22Rv1 (cell line): ENCODE results near the gene MCMBP.

Experiments used
- H3K27ac ChIP-seq: fragments of 450-650 bp; 2 replicates; pipeline ENCODE4 v1.5.1; 2017
- ZFX ChIP-seq: fragments of 450-650 bp; IDR thresholded peaks from 2 replicates; pipeline ENCODE4 v1.6.1; 2017; ENCODE audit warnings: antibody characterized with exemption, borderline replicate concordance
- TF ChIP-seq, protein P1 (sequence below): fragments of 450-650 bp; IDR thresholded peaks from 2 replicates; pipeline ENCODE4 v1.5.1; 2017; ENCODE audit warnings: mild to moderate bottlenecking

Gene MCMBP

GRCh38 chr10:119858063-119858462 is 14.6 kb downstream of the MCMBP start:
- TF ChIP-seq ZFX, result no peak
- TF ChIP-seq, protein P1, sequence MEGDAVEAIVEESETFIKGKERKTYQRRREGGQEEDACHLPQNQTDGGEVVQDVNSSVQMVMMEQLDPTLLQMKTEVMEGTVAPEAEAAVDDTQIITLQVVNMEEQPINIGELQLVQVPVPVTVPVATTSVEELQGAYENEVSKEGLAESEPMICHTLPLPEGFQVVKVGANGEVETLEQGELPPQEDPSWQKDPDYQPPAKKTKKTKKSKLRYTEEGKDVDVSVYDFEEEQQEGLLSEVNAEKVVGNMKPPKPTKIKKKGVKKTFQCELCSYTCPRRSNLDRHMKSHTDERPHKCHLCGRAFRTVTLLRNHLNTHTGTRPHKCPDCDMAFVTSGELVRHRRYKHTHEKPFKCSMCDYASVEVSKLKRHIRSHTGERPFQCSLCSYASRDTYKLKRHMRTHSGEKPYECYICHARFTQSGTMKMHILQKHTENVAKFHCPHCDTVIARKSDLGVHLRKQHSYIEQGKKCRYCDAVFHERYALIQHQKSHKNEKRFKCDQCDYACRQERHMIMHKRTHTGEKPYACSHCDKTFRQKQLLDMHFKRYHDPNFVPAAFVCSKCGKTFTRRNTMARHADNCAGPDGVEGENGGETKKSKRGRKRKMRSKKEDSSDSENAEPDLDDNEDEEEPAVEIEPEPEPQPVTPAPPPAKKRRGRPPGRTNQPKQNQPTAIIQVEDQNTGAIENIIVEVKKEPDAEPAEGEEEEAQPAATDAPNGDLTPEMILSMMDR, result no peak
- no peak overlapping the region for H3K27ac ChIP-seq

- no peak for TF ChIP-seq ZFX
These were observed 19.1 kb downstream of the MCMBP start for GRCh38 chr10:119853574-119853973.

DNA sequence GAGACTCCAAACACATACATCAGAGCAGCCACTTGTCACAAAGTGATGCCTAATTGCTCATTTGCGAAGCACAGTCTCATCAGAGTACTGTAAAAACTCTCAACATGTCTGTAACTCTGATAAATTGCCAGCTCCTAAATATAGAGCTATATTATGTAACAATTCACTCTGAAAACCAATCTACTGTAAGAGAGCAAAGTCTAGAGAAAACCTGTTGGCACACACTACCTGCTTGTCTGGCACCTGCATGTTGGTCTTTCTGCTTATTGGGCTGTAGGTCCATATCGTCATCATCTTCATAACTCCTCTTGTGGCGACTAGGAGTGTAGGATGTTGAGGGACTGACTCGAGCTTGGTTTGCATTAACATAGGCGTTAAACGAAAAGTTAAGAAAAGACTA is 19.8 kb downstream of the MCMBP start:
- no peak overlapping the region for H3K27ac ChIP-seq
- TF ChIP-seq ZFX, result no peak
- TF ChIP-seq, protein P1, result no peak

More at GRCh38 chr10:119853574-119853973, 19.1 kb downstream of the MCMBP start:
- H3K27ac ChIP-seq, result no peak overlapping the region

GRCh38 chr10:119852277-119852676 is 20.4 kb downstream of the MCMBP start:
- H3K27ac ChIP-seq, result no peak overlapping the region
- TF ChIP-seq, protein P1, result no peak
- no peak for TF ChIP-seq ZFX

DNA sequence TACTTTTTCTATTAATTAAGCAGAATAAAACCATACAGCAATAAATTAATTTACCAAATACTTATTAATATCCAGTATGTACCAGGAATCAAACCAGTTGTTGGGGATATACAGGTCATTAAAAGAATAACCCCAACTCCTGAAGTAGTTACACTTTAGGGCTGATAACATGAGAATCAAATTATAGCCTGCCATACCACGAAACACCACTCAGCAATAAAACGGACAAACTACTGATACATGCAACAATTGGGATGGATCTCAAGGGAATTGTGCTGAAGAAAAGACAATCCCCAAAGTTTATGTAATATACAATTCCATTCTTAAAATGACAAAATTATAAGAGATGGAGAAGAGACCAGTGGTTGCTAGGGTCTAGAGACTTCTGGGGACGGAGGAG is 22.7 kb downstream of the MCMBP start:
- no peak for TF ChIP-seq ZFX
- TF ChIP-seq, protein P1, result no peak

GRCh38 chr10:119849031-119849789 is 23.4 kb downstream of the MCMBP start:
- no peak overlapping the region for H3K27ac ChIP-seq
- TF ChIP-seq, protein P1, result no peak
- no peak for TF ChIP-seq ZFX

More for the DNA sequence above, 22.7 kb downstream of the MCMBP start:
- H3K27ac ChIP-seq, result no peak overlapping the region

- no peak for TF ChIP-seq ZFX
- TF ChIP-seq, protein P1, result no peak
- no peak overlapping the region for H3K27ac ChIP-seq
These were observed 27.0 kb downstream of the MCMBP start for GRCh38 chr10:119845656-119846055.

DNA sequence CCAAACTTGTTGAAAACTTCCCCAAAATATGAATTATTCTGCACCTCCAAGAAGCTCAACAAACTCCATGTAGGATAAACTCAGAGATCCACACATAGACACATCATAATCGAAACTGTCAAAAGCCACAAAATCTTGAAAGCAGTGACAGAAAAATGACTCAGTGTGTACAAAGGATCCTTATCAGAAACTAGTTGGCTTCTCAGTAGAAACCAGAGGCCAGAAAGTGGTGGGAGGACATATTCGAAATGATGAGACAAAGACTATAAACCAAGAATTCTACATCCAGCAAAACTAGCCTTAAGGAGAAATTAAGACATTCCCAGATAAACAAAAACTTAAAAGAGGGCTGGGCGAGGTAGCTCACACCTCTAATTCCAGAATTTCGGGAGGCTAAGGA is 38.5 kb downstream of the MCMBP start:
- TF ChIP-seq, protein P1, result no peak
- TF ChIP-seq ZFX, result no peak
- H3K27ac ChIP-seq, result no peak overlapping the region
